Activated CD4-positive, alpha-beta T cell treated with anti-CD3 and anti-CD28 coated beads for 1 hour (primary cell): Measurements from ENCODE around the gene MARK2.
A peak's percentile ranks its signal among the peaks of the same experiment; 100 is the strongest.
"Not testable (repeated sequence)": the region's sequence is repeated elsewhere in the genome, so short reads cannot be mapped to it uniquely, and the experiment has no call there.

Experiments used
- DNase-seq: peaks from one replicate; pipeline ENCODE4 v3.0.0-alpha.2; 2020

MARK2 gene

GRCh38 chr11:63858628-63859550 is 20.0 kb downstream of the MARK2 start:
- DNase-seq = no peak

- no peak for DNase-seq
Observed at GRCh38 chr11:63862923-63863322, 24.0 kb downstream of the MARK2 start.

DNA sequence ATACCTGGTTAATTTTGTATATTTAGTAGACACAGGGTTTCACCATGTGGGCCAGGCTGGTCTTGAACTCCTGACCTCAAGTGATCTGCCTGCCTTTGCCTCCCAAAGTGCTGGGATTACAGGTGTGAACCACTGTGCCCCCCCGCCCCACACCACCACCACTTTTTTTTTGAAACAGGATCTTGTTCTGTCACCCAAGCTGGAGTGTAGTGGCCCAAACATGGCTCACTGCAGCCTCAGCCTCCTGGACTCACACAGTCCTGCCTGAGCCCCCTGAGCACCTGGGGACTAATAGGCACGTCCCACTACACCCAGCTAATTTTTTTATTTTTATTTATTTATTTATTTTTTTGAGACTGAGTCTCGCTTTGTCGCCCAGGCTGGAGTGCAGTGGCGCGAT is 24.7 kb downstream of the MARK2 start:
- not testable (repeated sequence) for DNase-seq

DNA sequence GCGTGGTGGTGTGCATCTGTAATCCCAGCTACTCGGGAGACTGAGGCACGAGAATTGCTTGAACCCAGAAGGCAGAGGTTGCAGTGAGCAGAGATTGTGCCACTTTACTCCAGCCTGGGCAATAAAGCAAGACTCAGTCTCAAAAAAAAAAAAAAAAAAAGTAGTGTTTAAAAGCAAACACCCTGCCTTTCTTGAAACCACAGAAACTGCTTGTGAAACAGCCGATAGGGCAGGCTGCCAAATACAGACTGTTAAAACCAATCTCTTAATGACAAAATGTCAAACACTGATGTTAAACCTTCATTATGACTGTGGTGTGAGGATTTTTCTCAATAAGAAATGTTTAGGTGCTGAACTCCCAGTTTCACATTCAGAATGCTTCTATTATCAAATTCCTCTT is 27.3 kb downstream of the MARK2 start:
- DNase-seq = peak; percentile 43

DNA sequence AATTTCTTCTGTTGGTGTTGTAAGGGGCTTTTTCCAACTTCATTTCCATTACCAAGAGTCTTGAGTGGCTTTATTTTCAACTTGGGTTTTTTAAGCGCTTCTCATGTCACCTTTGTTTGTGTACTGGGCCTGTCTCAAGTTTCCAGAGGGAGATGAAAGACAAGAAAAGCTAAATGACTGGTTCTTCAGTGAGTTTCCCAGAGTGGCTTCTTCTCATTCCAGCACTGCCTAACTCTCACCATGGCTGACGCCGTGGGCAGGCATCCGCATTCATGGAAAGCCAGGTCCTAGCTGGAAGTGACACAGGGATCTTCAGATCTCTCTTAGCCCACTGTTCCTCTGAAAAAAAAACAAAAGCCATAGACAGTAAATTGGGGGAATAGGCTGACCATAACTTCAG is 28.6 kb downstream of the MARK2 start:
- no peak for DNase-seq

DNA sequence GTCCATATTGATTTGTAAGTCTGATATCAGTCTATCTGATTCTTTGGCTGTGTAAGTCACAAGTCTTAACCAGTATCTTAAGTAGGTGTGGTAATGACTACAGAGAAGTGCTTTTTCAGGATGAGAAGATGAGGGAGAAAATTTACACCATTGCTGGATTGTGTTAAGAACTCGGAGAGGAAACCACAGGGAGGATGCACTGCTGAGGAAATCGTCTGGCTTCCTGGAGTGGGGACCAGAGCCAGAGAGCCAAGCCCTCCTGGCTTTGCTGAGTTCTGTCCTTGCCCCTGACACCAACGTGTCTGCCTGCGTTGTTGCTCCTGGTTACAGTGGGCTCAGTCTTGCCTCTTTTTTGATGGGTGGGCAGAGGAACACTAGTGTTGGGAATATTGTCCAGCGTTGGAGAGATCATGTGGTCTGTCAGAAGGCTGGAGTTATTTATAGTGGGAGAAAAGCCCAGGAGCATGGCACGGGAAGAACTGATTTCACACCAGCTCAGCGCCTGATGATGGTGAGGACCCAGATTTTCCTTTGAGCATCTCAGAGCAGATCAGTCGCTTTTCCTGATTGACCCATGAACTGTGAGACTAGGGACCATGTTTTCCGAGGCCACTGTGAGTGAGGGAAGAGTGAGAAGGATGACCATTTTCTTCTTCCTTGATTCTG is 29.6 kb downstream of the MARK2 start:
- DNase-seq = no peak

GRCh38 chr11:63869171-63869591 is 30.3 kb downstream of the MARK2 start:
- no peak for DNase-seq

DNA sequence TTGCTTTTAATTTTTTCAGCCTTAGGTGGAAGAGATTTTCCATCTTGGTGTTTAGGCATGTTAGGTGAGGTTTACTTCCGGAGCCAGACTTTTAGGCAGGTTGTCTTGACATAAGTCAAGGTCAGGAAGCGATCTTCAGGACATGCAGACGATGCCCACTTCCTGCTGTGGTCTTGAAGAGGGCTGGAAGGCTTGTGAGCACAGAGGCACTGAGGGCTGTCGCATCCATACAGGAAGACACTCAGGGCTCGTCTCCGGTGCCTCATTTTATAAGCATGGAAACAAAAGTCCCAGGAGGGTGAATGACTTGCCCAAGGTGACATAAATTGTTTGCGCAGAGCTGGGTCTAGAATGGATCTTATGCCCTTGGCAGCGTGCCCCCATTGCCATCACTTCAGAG is 30.8 kb downstream of the MARK2 start:
- DNase-seq = no peak

- DNase-seq = no peak
Observed at GRCh38 chr11:63870351-63871140, 31.6 kb downstream of the MARK2 start.

- no peak for DNase-seq
Observed at GRCh38 chr11:63871962-63872799, 33.3 kb downstream of the MARK2 start.

GRCh38 chr11:63872800-63873197 is 33.9 kb downstream of the MARK2 start:
- no peak for DNase-seq

DNA sequence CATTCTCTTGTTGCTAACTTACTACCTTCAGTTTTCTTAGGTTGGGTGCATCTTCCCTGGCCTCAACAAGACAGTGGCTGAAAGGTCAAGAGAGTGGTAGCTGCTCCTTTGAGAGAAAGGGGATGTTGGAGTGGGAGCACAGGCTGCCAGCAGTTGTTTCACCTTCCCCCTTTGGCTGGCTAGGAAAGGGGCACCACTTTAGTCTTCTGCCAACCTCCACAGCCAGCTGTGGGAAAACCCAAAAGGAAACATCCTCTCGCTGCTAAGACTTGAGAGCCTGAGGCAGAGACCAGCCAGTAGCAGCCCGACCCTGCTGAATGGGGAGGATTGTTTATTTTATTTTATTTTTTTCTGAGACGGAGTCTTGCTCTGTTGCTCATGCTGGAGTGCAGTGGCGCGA is 34.4 kb downstream of the MARK2 start:
- no peak for DNase-seq

GRCh38 chr11:63874511-63874910 is 35.6 kb downstream of the MARK2 start:
- DNase-seq = no peak

DNA sequence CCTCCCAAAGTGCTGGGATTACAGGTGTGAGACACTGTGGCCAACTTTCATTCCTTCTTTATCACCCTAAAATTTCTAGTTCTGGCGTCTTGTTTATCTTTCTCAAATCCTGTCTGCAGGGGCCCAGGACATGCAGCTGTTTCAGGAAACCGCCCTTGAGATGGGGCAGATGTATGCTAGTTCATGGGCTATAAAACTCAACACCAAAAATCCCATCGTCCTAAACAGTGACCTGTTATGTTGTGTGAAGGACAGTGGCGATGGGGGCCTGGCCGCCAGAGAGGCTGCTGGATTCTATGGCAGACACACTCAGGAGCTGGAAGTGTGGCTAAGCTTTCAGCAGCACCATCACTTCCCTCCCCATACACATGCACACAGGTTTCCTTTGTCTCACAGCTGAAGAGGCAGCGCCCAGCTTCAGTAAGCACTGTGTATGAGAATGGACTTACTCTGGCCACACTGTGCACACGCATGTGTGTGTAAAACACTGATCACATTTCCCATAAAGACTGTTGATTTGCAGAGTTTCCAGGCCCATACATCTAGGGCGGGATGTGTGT is 36.7 kb downstream of the MARK2 start:
- DNase-seq = no peak

GRCh38 chr11:63876616-63877015 is 37.7 kb downstream of the MARK2 start:
- no peak for DNase-seq

- no peak for DNase-seq
Observed at GRCh38 chr11:63877658-63878241, 38.8 kb downstream of the MARK2 start.

DNA sequence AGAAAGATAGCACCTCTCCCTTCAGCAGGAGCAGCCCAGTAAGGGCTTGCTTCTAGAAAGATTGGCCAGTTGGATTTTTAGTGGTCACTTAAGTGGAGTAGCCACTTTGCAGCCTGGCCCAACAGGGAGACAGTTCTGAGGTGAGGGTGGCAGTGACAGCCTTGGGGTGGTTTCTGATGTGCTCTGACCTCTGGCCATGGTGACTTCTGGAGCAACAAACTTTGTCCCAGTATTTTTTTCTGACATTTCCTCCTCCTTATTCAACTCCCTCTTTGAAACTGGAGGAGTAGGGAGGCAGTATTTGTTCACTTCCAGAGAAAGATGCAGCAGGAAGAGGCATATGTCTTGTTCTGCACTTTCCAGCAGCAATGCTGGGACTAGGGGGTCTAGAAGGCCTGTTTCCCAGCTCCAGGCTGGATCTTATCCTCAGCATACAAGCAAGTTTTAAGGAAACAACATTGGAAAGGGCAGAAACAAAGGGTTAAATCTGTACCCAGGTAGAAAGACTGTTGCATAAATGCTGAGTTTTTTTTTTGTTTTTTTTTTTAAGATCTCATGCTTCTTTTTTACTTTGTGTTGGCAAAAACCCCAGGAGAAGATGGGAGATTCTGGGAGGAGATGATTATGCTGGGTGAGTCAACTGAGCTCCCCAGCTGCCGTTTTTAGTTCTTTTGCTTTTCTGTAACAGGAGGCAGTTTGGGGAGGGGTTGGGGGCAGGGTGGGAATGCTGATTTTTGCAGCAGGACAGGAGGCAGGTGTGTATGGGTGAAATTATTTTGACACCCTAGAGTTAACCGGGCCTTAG is 40.9 kb downstream of the MARK2 start:
- DNase-seq = no peak

DNA sequence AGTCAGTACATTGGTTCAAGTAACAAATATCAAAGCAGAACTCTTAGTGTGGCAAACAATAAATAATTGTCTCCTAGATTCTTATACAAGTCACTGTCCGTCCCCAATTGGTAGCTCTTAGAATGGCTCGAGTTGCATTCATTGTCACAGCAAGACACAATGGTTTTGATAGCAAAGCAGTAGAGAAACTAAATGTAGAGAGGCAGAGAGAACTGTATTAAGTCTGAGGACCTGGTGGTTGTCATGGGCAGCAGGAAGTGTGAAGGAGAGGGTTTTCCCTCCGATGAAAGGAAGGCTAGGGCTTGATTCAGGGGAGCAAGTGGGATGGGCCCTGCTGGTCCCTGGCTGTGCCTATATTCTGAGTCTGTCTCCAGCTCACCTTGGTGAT is 41.5 kb downstream of the MARK2 start:
- no peak for DNase-seq

GRCh38 chr11:63882555-63883242 is 43.8 kb downstream of the MARK2 start:
- DNase-seq = no peak

- no peak for DNase-seq
Observed at GRCh38 chr11:63883791-63884190, 44.9 kb downstream of the MARK2 start.
